ENCODE data around the gene PPIL4.

Gene PPIL4

DNA sequence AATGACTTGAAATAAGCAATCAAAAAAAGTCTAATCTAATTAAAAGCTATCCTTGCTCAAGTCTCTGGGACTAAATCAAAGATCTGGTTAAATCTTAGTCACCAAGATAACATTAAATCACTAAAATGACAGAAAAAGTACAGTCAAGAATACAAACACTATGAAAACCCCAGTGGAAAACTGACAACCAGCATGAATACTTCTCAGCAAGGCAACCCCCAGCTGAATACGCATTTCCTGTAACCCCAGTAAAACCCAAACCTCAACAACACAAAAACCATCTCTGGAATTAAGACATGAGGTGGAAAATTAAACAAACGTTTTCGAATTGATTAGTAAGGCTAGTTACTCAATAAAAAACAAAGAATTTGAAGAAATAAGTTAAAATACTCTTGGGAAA is 37.4 kb downstream of the PPIL4 start:
- no peaks in the 10 kb centered on the region for H3K79me2 ChIP-seq (ENCODE audit: low read length)
- no peak overlapping the region for H3K4me3 ChIP-seq (ENCODE audit: low read length)
- no peak overlapping the region for H3K27ac ChIP-seq (ENCODE audit: low read length)
- H3F3A ChIP-seq (ENCODE audit: insufficient read depth, low read length) = no peaks in the 10 kb centered on the region
- no peaks in the 10 kb centered on the region for H3K9me2 ChIP-seq (replicated peaks; ENCODE audit: insufficient read depth, low read length)
- H3K36me3 ChIP-seq (replicated peaks; ENCODE audit: insufficient read depth, low read length) = no peaks in the 10 kb centered on the region
- no peak overlapping the region for H3K4me2 ChIP-seq (ENCODE audit: low read depth, low read length)
- DNase-seq = no peak
- no peaks in the 10 kb centered on the region for H3K27me3 ChIP-seq (replicated peaks; ENCODE audit: insufficient read depth, low read length)
- no peaks in the 10 kb centered on the region for H3K4me1 ChIP-seq (ENCODE audit: low read length)
- H3K9ac ChIP-seq (ENCODE audit: low read length) = no peak overlapping the region
- H2AFZ ChIP-seq (ENCODE audit: low read length) = no peak overlapping the region
- TF ChIP-seq EZH2phosphoT487 (IDR thresholded peaks at IDR 0.05; ENCODE audit: low read length) (no peak), EZH2 (optimal IDR thresholded peaks at IDR 0.05; ENCODE audit: low read depth, low read length) (no peak)
- TF ChIP-seq, protein P1, sequence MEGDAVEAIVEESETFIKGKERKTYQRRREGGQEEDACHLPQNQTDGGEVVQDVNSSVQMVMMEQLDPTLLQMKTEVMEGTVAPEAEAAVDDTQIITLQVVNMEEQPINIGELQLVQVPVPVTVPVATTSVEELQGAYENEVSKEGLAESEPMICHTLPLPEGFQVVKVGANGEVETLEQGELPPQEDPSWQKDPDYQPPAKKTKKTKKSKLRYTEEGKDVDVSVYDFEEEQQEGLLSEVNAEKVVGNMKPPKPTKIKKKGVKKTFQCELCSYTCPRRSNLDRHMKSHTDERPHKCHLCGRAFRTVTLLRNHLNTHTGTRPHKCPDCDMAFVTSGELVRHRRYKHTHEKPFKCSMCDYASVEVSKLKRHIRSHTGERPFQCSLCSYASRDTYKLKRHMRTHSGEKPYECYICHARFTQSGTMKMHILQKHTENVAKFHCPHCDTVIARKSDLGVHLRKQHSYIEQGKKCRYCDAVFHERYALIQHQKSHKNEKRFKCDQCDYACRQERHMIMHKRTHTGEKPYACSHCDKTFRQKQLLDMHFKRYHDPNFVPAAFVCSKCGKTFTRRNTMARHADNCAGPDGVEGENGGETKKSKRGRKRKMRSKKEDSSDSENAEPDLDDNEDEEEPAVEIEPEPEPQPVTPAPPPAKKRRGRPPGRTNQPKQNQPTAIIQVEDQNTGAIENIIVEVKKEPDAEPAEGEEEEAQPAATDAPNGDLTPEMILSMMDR (IDR thresholded peaks at IDR 0.05; ENCODE audit: low read length) = no peak
- no peaks in the 10 kb centered on the region for H4K20me1 ChIP-seq (ENCODE audit: insufficient read depth, low read length)
- no peaks in the 10 kb centered on the region for H3K9me3 ChIP-seq (replicated peaks; ENCODE audit: insufficient read depth, low read length)

DNA sequence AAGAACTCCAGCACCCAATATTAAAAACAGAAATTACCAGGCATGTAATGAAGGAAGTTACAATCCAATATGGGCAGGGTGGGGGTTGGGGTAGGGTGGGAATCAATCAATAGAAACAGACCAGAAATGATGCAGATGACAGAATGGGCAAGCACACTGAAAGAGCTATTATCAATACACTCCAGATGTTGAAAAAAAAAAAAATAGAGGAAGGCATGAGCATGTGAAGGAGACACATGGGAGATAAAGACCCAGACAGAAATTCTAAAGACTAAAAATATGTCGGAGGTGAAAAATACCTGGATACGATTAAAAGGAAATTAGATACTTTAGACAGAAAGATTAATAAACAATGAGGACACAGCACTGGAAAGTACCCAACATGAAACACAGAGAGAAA is 42.0 kb downstream of the PPIL4 start:
- TF ChIP-seq EZH2 (optimal IDR thresholded peaks at IDR 0.05; ENCODE audit: low read depth, low read length) (no peak), EZH2phosphoT487 (IDR thresholded peaks at IDR 0.05; ENCODE audit: low read length) (no peak)
- TF ChIP-seq, protein P1 (IDR thresholded peaks at IDR 0.05; ENCODE audit: low read length) = no peak
- Histone ChIP-seq H3K27me3 (replicated peaks; ENCODE audit: insufficient read depth, low read length) (no peaks in the 10 kb centered on the region), H3K9me2 (replicated peaks; ENCODE audit: insufficient read depth, low read length) (no peaks in the 10 kb centered on the region), H3F3A (ENCODE audit: insufficient read depth, low read length) (no peaks in the 10 kb centered on the region), H3K27ac (ENCODE audit: low read length) (no peak overlapping the region), H4K20me1 (ENCODE audit: insufficient read depth, low read length) (no peaks in the 10 kb centered on the region), H3K4me3 (ENCODE audit: low read length) (no peak overlapping the region), H3K4me1 (ENCODE audit: low read length) (no peaks in the 10 kb centered on the region), H3K36me3 (replicated peaks; ENCODE audit: insufficient read depth, low read length) (no peaks in the 10 kb centered on the region), H3K9ac (ENCODE audit: low read length) (no peak overlapping the region), H2AFZ (ENCODE audit: low read length) (no peak overlapping the region), H3K9me3 (replicated peaks; ENCODE audit: insufficient read depth, low read length) (no peaks in the 10 kb centered on the region), H3K79me2 (ENCODE audit: low read length) (no peaks in the 10 kb centered on the region), H3K4me2 (ENCODE audit: low read depth, low read length) (no peak overlapping the region)
- no peak for DNase-seq

DNA sequence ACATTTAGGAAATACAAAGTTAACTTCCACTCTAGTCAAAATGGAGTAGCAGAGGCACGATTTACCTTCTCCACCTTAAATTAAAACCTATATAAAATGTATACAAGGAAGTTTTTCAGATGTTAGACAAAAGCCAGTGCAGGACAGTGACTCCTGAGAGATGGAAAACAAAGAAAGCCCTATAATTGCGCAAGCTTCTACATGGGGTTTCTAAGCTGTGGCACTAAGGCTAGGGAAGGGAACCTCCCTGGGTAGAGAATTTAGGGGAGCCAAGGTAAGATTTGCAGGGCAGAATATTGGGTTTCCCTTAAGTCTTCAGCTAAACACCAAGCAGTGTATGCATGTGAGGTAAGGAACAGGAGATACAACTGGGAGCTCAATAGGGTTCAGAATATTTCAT is 42.6 kb downstream of the PPIL4 start:
- Histone ChIP-seq H3K27me3 (replicated peaks; ENCODE audit: insufficient read depth, low read length) (no peaks in the 10 kb centered on the region), H3K79me2 (ENCODE audit: low read length) (no peaks in the 10 kb centered on the region), H3K4me3 (ENCODE audit: low read length) (no peak overlapping the region), H3K9me3 (replicated peaks; ENCODE audit: insufficient read depth, low read length) (no peaks in the 10 kb centered on the region), H3F3A (ENCODE audit: insufficient read depth, low read length) (no peaks in the 10 kb centered on the region), H3K4me2 (ENCODE audit: low read depth, low read length) (no peak overlapping the region), H2AFZ (ENCODE audit: low read length) (no peak overlapping the region), H4K20me1 (ENCODE audit: insufficient read depth, low read length) (no peaks in the 10 kb centered on the region), H3K9ac (ENCODE audit: low read length) (no peak overlapping the region), H3K9me2 (replicated peaks; ENCODE audit: insufficient read depth, low read length) (no peaks in the 10 kb centered on the region), H3K36me3 (replicated peaks; ENCODE audit: insufficient read depth, low read length) (no peaks in the 10 kb centered on the region), H3K4me1 (ENCODE audit: low read length) (no peaks in the 10 kb centered on the region), H3K27ac (ENCODE audit: low read length) (no peak overlapping the region)
- no peak for DNase-seq
- TF ChIP-seq EZH2 (optimal IDR thresholded peaks at IDR 0.05; ENCODE audit: low read depth, low read length) = no peak
- no peak for TF ChIP-seq EZH2phosphoT487 (IDR thresholded peaks at IDR 0.05; ENCODE audit: low read length)
- TF ChIP-seq, protein P1 (IDR thresholded peaks at IDR 0.05; ENCODE audit: low read length) = no peak

Measured in MM.1S (cell line).